AG04450 (cell line): Measurements from ENCODE around the gene FOXK2. TPM values are rescaled to one million over a fixed set of nuclear protein-coding genes. Genes with fewer than 3 reads are reported as not detected.

Experiments used
- CTCF ChIA-PET: fragments of 300-600, 350-600 bp; formaldehyde crosslinking; extraction: SDS; loops from one replicate; lab custom pipeline; 2022; ENCODE audit warnings: antibody characterized with exemption, inconsistent platforms; lab: Charles Lee
- POLR2A ChIA-PET: fragments of 350-600 bp; formaldehyde crosslinking; extraction: SDS; loops from one replicate; lab custom pipeline; 2021; ENCODE audit warnings: antibody characterized with exemption, inconsistent platforms; lab: Yijun Ruan, JAX
- DNase-seq: peaks from one replicate; pipeline ENCODE4 v3.0.0-alpha.2; 2011; ENCODE audit warnings: low read depth, low spot score
- H3K27ac ChIP-seq: one replicate; pipeline ENCODE4 v1.5.1; 2012; ENCODE audit warnings: low read depth, low read length, control low read depth
- H3K27me3 ChIP-seq: one replicate; pipeline ENCODE4 v1.6.0; 2012; ENCODE audit warnings: low read length; ENCODE audit not compliant: control insufficient read depth, insufficient read depth
- H3K4me3 ChIP-seq: 2 replicates; pipeline ENCODE4 v1.5.1; 2011; ENCODE audit warnings: mild to moderate bottlenecking, low read depth, low read length, control low read depth
- H3K9me3 ChIP-seq: 2 replicates; pipeline ENCODE4 v1.5.1; 2012; ENCODE audit warnings: low read length; ENCODE audit not compliant: control insufficient read depth, insufficient read depth
- CTCF ChIP-seq: IDR thresholded peaks from 2 replicates; pipeline ENCODE4 v1.5.1; 2011; ENCODE audit warnings: low read depth, low read length, control low read depth, inconsistent platforms
- polyA plus RNA-seq: library from polyadenylated mRNA; depleted of rRNA; stranded (reverse); fragments of >200 nt; gene quantifications from 2 replicates; pipeline ENCODE4 v1.2.3, GENCODE V29; 2011

Gene FOXK2
- polyA plus RNA-seq, 1 experiment, result 21.7 TPM

GRCh38 chr17:82542439-82542838 is 22.9 kb downstream of the FOXK2 start:
- DNase-seq, result no peak
- Histone ChIP-seq H3K4me3 (no peak overlapping the region), H3K9me3 (peaks cover 3% of the 10 kb centered on the region; the same call in 1 of the 2 replicates), H3K27me3 (no peaks in the 10 kb centered on the region), H3K27ac (no peak overlapping the region)
- no peak for TF ChIP-seq CTCF
- ChIA-PET CTCF (no interaction called here), POLR2A (no interaction called here)

- no peak overlapping the region for H3K27ac ChIP-seq
Measured at GRCh38 chr17:82544431-82545070, 25.0 kb downstream of the FOXK2 start.

GRCh38 chr17:82545071-82545462 is 25.5 kb downstream of the FOXK2 start:
- ChIA-PET CTCF (interaction anchor here (3.5 kb wide), 1 partner anchor 9 kb away, joined by 27 read pairs; no protein-coding TSS in a partner anchor), POLR2A (no interaction called here)
- Histone ChIP-seq H3K27ac (no peak overlapping the region), H3K4me3 (no peak overlapping the region), H3K27me3 (no peaks in the 10 kb centered on the region), H3K9me3 (peaks cover 3% of the 10 kb centered on the region; the same call in 1 of the 2 replicates)
- no peak for TF ChIP-seq CTCF
- DNase-seq, result no peak

More at GRCh38 chr17:82544431-82545070, 25.0 kb downstream of the FOXK2 start:
- ChIA-PET POLR2A (no interaction called here), CTCF (interaction anchor here (3.5 kb wide), 1 partner anchor 10 kb away, joined by 27 read pairs; no protein-coding TSS in a partner anchor)
- H3K27me3 ChIP-seq, result no peaks in the 10 kb centered on the region
- H3K4me3 ChIP-seq, result no peak overlapping the region
- DNase-seq, result no peak
- peaks cover 3% of the 10 kb centered on the region; the same call in 1 of the 2 replicates for H3K9me3 ChIP-seq
- no peak for TF ChIP-seq CTCF

GRCh38 chr17:82547981-82548380 is 28.4 kb downstream of the FOXK2 start:
- no peak for DNase-seq
- POLR2A ChIA-PET, result no interaction called here
- CTCF ChIA-PET, result interaction anchor here (0.9 kb wide), 1 partner anchor 10 kb away, joined by 3 read pairs; no protein-coding TSS in a partner anchor
- Histone ChIP-seq H3K9me3 (peaks cover 3% of the 10 kb centered on the region; the same call in 1 of the 2 replicates), H3K4me3 (no peak overlapping the region), H3K27ac (no peak overlapping the region), H3K27me3 (no peaks in the 10 kb centered on the region)
- TF ChIP-seq CTCF, result no peak

- Histone ChIP-seq H3K27me3 (no peaks in the 10 kb centered on the region), H3K9me3 (peaks cover 3% of the 10 kb centered on the region; the same call in 1 of the 2 replicates), H3K4me3 (no peak overlapping the region), H3K27ac (no peak overlapping the region)
- TF ChIP-seq CTCF, result no peak
- CTCF ChIA-PET, result interaction anchor here (0.9 kb wide), 1 partner anchor 10 kb away, joined by 3 read pairs; no protein-coding TSS in a partner anchor
- POLR2A ChIA-PET, result no interaction called here
- DNase-seq, result no peak
Measured at GRCh38 chr17:82548681-82549303, 29.3 kb downstream of the FOXK2 start.
